H9 (cell line): ENCODE data around the gene NDNF. TPM values are rescaled to one million over a fixed set of nuclear protein-coding genes. Genes with fewer than 3 reads are reported as not detected.

Experiments
- DNase-seq: peaks from one replicate; pipeline ENCODE4 v3.0.0-alpha.2; 2017
- H2AFZ ChIP-seq: one replicate; pipeline ENCODE4 v1.6.1; 2013; ENCODE audit warnings: mild to moderate bottlenecking, low read length, control low read depth, moderate library complexity
- H2AK5ac ChIP-seq: 2 replicates; pipeline ENCODE4 v1.6.1; 2013; ENCODE audit warnings: low read length, control low read depth, mixed read lengths; ENCODE audit not compliant: insufficient read length
- H2BK120ac ChIP-seq: one replicate; pipeline ENCODE4 v1.6.1; 2013; ENCODE audit warnings: low read depth, mild to moderate bottlenecking, low read length, control low read depth, inconsistent platforms; ENCODE audit not compliant: poor library complexity, severe bottlenecking
- H2BK12ac ChIP-seq: 2 replicates; pipeline ENCODE4 v1.6.1; 2013; ENCODE audit warnings: low read length, control low read depth, mixed read lengths, low read depth; ENCODE audit not compliant: insufficient read length
- H2BK15ac ChIP-seq: 2 replicates; pipeline ENCODE4 v1.6.1; 2013; ENCODE audit warnings: low read depth, low read length, control low read depth
- H2BK20ac ChIP-seq: one replicate; pipeline ENCODE4 v1.6.1; 2013; ENCODE audit warnings: low read depth, mild to moderate bottlenecking, low read length, control low read depth, inconsistent platforms; ENCODE audit not compliant: poor library complexity, severe bottlenecking
- H2BK5ac ChIP-seq: 2 replicates; pipeline ENCODE4 v1.6.1; 2013; ENCODE audit warnings: low read length, control low read depth, mixed read lengths; ENCODE audit not compliant: insufficient read length
- H3K14ac ChIP-seq: 2 replicates; pipeline ENCODE4 v1.6.1; 2013; ENCODE audit warnings: low read length, control low read depth; ENCODE audit not compliant: insufficient read depth
- H3K18ac ChIP-seq: 2 replicates; pipeline ENCODE4 v1.6.1; 2013; ENCODE audit warnings: low read depth, mild to moderate bottlenecking, mixed read lengths, low read length, control low read depth; ENCODE audit not compliant: insufficient read length
- H3K23ac ChIP-seq: 2 replicates; pipeline ENCODE4 v1.6.1; 2013; ENCODE audit warnings: low read length, control low read depth, mixed read lengths, low read depth; ENCODE audit not compliant: insufficient read length
- H3K23me2 ChIP-seq: 2 replicates; pipeline ENCODE4 v1.6.1; 2013; ENCODE audit warnings: low read depth, mild to moderate bottlenecking, mixed read lengths, low read length, control low read depth; ENCODE audit not compliant: insufficient read length, poor library complexity, severe bottlenecking
- H3K27ac ChIP-seq: 2 replicates; pipeline ENCODE4 v1.5.1; 2013; ENCODE audit warnings: low read length, control low read depth, mixed read lengths, low read depth; ENCODE audit not compliant: insufficient read length
- H3K27me3 ChIP-seq: 2 replicates; pipeline ENCODE4 v1.6.1; 2013; ENCODE audit warnings: low read length, control low read depth, inconsistent platforms; ENCODE audit not compliant: insufficient read depth
- H3K4ac ChIP-seq: 2 replicates; pipeline ENCODE4 v1.6.1; 2013; ENCODE audit warnings: low read depth, mild to moderate bottlenecking, control low read depth, inconsistent platforms, low read length, moderate library complexity
- H3K4me1 ChIP-seq: 2 replicates; pipeline ENCODE4 v1.6.1; 2013; ENCODE audit warnings: low read length, control low read depth, inconsistent platforms; ENCODE audit not compliant: insufficient read depth
- H3K4me2 ChIP-seq: 2 replicates; pipeline ENCODE4 v1.6.1; 2013; ENCODE audit warnings: low read length, control low read depth, mixed read lengths; ENCODE audit not compliant: insufficient read length, insufficient read depth
- H3K56ac ChIP-seq: 2 replicates; pipeline ENCODE4 v1.6.1; 2013; ENCODE audit warnings: low read depth, mild to moderate bottlenecking, mixed read lengths, low read length, control low read depth; ENCODE audit not compliant: insufficient read length
- H3K79me1 ChIP-seq: 2 replicates; pipeline ENCODE4 v1.6.1; 2013; ENCODE audit warnings: low read depth, mild to moderate bottlenecking, moderate library complexity, low read length, control low read depth, inconsistent platforms; ENCODE audit not compliant: insufficient read depth, poor library complexity, severe bottlenecking
- H3K79me2 ChIP-seq: 2 replicates; pipeline ENCODE4 v1.6.1; 2013; ENCODE audit warnings: low read length, control low read depth, inconsistent platforms; ENCODE audit not compliant: insufficient read depth
- H3K9ac ChIP-seq: 2 replicates; pipeline ENCODE4 v1.6.1; 2013; ENCODE audit warnings: low read length, control low read depth, mixed read lengths; ENCODE audit not compliant: insufficient read length; ENCODE audit errors: extremely low read depth
- H3K9me3 ChIP-seq: one replicate; pipeline ENCODE4 v1.6.1; 2013; ENCODE audit warnings: low read depth, low read length, inconsistent platforms; ENCODE audit not compliant: control insufficient read depth
- H3T11ph ChIP-seq: one replicate; pipeline ENCODE4 v1.6.1; 2013; ENCODE audit warnings: mild to moderate bottlenecking, low read length, control low read depth, inconsistent platforms
- H4K20me1 ChIP-seq: one replicate; pipeline ENCODE4 v1.6.1; 2013; ENCODE audit not compliant: control insufficient read depth, insufficient read length, insufficient read depth
- H4K5ac ChIP-seq: 2 replicates; pipeline ENCODE4 v1.6.1; 2013; ENCODE audit warnings: low read depth, mild to moderate bottlenecking, mixed read lengths, low read length, control low read depth; ENCODE audit not compliant: insufficient read length
- H4K8ac ChIP-seq: replicated peaks from 2 replicates; pipeline ENCODE4 v1.6.1; 2013; ENCODE audit warnings: low read length, control low read depth, mixed read lengths, low read depth; ENCODE audit not compliant: insufficient read length
- H4K91ac ChIP-seq: 2 replicates; pipeline ENCODE4 v1.6.1; 2013; ENCODE audit warnings: low read depth, mild to moderate bottlenecking, moderate library complexity, mixed read lengths, low read length, control low read depth; ENCODE audit not compliant: insufficient read length
- H3K27ac Mint-ChIP-seq, 3 experiments: 2 replicates in 2 of 3; 3 replicates in 1 of 3; pipeline ENCODE4 v1.8.0; 2020 to 2021; ENCODE audit warnings: mixed read lengths in 3 of 3, mild to moderate bottlenecking in 1 of 3, moderate library complexity in 1 of 3
- H3K27me3 Mint-ChIP-seq: 2 replicates; pipeline ENCODE4 v1.8.0; 2021; ENCODE audit warnings: low read depth, mild to moderate bottlenecking, moderate library complexity, mixed read lengths
- H3K36me3 Mint-ChIP-seq, 3 experiments: 2 replicates in 2 of 3; 3 replicates in 1 of 3; pipeline ENCODE4 v1.8.0; 2020 to 2021; ENCODE audit warnings: low read depth in 3 of 3, mixed read lengths in 3 of 3; ENCODE audit not compliant: insufficient read depth in 1 of 3
- H3K4me1 Mint-ChIP-seq, 2 experiments: 2 replicates each; pipeline ENCODE4 v1.8.0; 2020; ENCODE audit warnings: mixed read lengths in 2 of 2
- H3K4me3 Mint-ChIP-seq, 2 experiments: 2 replicates in 1 of 2; 3 replicates in 1 of 2; pipeline ENCODE4 v1.8.0; 2020 to 2021; ENCODE audit warnings: mild to moderate bottlenecking in 2 of 2, mixed read lengths in 2 of 2, moderate library complexity in 1 of 2
- H3K9me3 Mint-ChIP-seq, 2 experiments: 2 replicates in 1 of 2; 3 replicates in 1 of 2; pipeline ENCODE4 v1.8.0; 2020; ENCODE audit warnings: mild to moderate bottlenecking in 2 of 2, mixed read lengths in 2 of 2, moderate library complexity in 1 of 2
- CTCF ChIP-seq: fragments of 200-600 bp; sonication (generic); conservative IDR thresholded peaks from 3 replicates; pipeline ENCODE4 v1.8.0; 2021; ENCODE audit warnings: antibody characterized with exemption, mild to moderate bottlenecking
- WGBS: extraction: QIAGEN DNeasy Blood & Tissue Kit; methylation state at CpG from one replicate; pipeline ENCODE4 v1.1.7; 2013; ENCODE audit warnings: missing lambda C conversion rate, low lambda C conversion rate, mixed read lengths; ENCODE audit not compliant: insufficient read length; ENCODE audit errors: extremely low coverage; 5-methylcytosine and 5-hydroxymethylcytosine counted together
- long read RNA-seq: library from polyadenylated mRNA; unstranded; transcript quantifications from one replicate; pipeline ENCODE4 v2.0.0, GENCODE V29; 2020
- total RNA-seq: library from RNA; stranded (reverse); gene quantifications from 2 replicates; pipeline ENCODE4 v1.2.1, GENCODE V29; 2021

Gene NDNF
- 0.15 and 0.17 TPM in 2 replicates for total RNA-seq
- long read RNA-seq, partial matches to known transcripts, result 0 of 2 reads
- long read RNA-seq, other reads (novel, unspliced or antisense), result 0 of 2 reads

- Histone ChIP-seq H4K20me1 (no peaks in the 10 kb centered on the region), H2AK5ac (no peak within 1 kb of the TSS), H2BK12ac (no peak within 1 kb of the TSS), H3K27me3 (peaks cover 4% of the 10 kb centered on the region; the same call in 1 of the 2 replicates), H3K18ac (no peak within 1 kb of the TSS), H3T11ph (no peak within 1 kb of the TSS), H3K79me1 (no peaks in the 10 kb centered on the region), H3K23ac (no peak within 1 kb of the TSS), H3K4ac (no peak within 1 kb of the TSS), H3K79me2 (no peaks in the 10 kb centered on the region), H3K27ac (no peak within 1 kb of the TSS), H2BK15ac (no peak within 1 kb of the TSS), H3K4me1 (peaks cover 7% of the 10 kb centered on the region), H4K8ac (no peak within 1 kb of the TSS), H3K9me3 (no peaks in the 10 kb centered on the region), H2AFZ (no peak within 1 kb of the TSS), H2BK20ac (no peak within 1 kb of the TSS), H3K4me2 (peak within 1 kb of the TSS; percentile 83), H2BK5ac (no peak within 1 kb of the TSS), H3K56ac (no peak within 1 kb of the TSS), H4K5ac (no peak within 1 kb of the TSS), H3K23me2 (peaks cover 12% of the 10 kb centered on the region), H3K9ac (no peak within 1 kb of the TSS), H3K14ac (no peak within 1 kb of the TSS; the same call in 1 of the 2 replicates), H4K91ac (no peak within 1 kb of the TSS), H2BK120ac (no peak within 1 kb of the TSS)
- Mint-ChIP-seq H3K4me1 (peaks cover 28% of the 10 kb centered on the region in 2 experiments), H3K4me3 (peak within 1 kb of the TSS; percentile 78 to 92), H3K36me3 (no peaks in the 10 kb centered on the region; a peak in 1 of 7 replicates), H3K27me3 (peaks cover 74% of the 10 kb centered on the region), H3K27ac (peak within 1 kb of the TSS in 1 of 3 experiments; percentile 84; a peak in 1 of 7 replicates), H3K9me3 (no peaks in the 10 kb centered on the region; a peak in 1 of 5 replicates)
- TF ChIP-seq CTCF, result no peak
- peak; percentile 47 for DNase-seq
- no CpG with 5 or more reads among the region's 76 CpGs for WGBS
Observed at GRCh38 chr4:121072224-121073003, at the start of gene NDNF. Gene NDNF, minus strand, starts transcription at chr4:121072535. Its CDS starts 26,698 bp downstream, at chr4:121045837.
